ENCODE data around the gene MAD1L1.

Gene MAD1L1

DNA sequence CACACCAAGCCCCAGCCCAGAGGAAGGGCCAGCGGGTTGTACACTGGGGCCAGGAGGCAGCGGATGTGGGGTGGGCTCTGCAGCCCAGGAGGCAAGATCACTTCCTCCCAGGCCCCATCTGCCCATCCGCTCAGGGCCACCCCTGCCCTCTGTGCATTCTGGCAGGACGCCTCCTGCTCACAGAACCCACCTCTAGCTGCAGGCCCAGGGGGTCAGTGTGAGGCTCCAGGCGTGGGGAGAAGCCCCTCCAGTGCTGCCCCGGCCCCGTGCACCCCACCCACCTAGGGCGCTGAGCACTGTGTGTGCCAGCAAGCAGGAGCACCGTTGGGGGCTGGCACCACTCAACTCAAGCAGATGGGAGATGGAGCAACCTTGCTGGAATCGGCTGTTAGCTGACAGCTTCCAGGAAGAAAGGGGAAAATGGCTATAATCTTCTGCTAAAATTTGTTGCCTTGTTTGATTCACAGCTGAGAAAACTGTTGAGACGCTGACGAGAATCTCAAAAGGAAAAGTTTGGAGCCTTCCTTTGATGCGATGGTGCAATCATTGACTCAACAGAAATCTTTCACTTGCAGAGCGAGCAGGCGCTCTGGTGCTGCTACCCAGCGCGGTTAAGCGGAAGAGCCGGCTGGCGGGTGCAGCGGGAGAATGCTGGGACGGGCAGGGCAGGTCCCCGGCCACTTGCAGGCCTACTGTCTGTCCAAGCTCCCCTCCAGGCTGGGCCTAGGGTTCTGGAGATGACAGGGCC is 286.5 kb downstream of the MAD1L1 start:
- DNase-seq: no peak

DNA sequence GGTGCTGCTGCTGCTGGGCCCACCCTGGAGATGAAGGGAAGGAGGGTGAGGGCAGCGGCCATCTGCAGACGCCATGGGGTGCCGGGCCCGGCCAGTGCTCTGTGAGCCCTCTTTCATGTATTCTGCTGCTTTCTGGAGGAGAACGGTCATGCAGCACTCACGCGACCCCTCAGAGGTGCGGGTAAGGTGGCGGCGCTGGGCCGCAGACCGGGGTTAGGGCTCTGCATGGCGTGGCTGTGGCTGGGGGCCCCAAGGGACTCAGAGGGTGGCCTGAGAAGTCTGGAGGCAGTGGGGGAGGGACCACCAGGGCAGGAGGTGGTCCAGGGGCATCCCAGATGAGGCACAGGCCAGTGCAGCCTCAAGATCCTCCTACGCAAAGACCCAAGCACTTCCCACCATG is 287.2 kb downstream of the MAD1L1 start:
- DNase-seq: no peak

DNA sequence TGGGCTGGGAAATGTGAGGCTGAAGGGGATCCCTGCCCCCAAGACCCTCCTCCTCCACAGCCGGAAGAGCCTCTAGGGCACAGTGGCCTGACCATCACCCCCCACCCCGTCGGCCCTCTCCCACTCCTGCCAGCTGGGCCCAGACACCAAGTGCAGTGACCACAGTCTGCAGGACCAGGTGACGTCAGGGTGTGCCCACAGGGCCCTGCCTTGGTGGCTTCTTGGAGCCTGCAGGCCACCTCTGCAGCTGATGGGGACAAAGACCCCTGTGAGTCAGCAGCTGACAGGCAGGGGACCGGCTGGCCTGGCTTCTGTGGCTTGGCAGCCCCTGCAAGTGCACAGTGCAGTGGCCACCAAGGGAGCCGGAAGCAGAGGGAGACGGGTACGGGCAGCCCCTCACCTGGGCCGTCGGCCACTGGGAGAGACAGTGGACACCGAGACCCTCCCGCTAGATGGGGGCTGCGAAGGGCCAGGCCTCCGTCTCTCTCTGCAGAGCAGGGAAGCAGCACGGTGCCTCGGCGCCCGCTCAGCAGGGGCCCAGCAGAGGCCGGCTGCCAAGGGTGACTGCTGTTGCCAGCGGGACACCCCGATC is 288.0 kb downstream of the MAD1L1 start:
- DNase-seq: no peak

- peak; percentile 37 for DNase-seq
Measured at GRCh38 chr7:1943933-1944618, 288.7 kb downstream of the MAD1L1 start.

DNA sequence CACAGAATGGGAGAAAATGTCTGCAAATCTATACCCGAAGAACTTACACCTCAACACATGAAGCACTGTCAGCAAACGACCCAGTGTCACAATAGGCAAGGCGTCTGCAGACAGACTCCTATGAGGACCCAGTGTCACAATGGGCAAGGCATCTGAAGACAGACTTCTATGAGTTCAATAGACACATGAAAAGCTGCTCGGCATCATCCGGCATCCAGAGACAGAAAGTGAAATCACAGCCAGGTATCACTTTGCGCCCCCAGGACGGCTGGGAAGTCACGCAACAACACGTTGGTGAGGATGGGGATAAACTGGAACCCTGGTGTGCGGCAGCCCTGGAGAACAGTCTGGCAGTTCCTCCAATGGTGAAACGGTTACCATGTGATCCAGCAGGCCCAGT is 289.4 kb downstream of the MAD1L1 start:
- no peak for DNase-seq

DNA sequence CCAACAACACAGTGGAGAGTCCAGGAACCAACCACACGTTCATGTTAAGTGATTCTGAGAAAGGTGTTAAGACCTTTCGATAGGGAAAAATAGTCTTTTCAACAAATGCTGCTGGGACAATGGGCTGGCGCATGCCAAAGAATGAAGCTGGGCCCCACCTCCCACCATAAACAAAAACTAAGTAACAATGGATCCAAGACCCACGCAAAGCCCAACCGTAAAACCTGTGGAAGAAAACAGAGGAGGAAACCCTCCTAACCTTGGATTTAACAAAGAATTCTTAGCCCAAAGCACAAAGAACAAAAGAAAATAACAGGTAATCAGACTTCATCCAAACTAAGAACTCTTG is 289.8 kb downstream of the MAD1L1 start:
- no peak for DNase-seq

- no peak for DNase-seq
Measured at GRCh38 chr7:1942243-1942940, 290.4 kb downstream of the MAD1L1 start.

DNA sequence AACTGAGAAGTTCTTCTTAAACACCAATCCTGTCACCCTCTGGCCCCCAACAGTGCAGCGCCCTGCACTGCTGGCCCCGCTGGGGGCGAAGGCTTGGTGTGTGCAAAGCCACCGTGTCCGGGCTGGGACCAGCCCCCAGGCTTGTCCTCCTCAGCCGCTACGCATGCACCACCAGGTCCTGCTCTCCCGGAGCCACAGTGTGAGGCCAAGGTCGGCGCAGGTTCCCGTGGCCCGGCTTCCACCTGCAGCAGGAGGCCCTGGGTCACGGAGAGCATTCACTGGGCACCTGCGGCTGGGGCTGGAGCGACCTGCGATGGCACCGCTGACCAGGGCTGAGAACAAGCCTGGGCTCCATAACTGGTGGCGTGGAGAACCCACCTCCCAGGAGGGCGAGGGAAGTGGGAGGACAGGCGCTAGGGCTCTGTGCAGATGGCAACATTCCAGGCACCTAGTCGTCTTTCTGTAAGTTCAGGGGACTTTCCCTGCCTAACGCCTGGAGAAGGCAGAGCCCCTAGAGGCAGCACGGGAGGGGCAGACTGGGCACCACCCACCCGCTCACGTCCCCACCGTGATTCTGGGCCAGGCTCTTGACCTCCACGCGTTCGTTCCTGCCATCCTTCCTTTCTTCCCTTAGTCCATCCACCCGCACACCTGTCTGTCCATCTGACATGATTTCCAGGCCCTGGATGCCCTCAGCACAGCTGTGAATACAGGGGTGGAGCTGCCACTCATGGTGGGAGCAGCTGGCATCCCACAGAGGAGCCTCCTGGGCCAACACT is 291.1 kb downstream of the MAD1L1 start:
- DNase-seq: no peak

GRCh38 chr7:1940863-1941262 is 291.9 kb downstream of the MAD1L1 start:
- no peak for DNase-seq

DNA sequence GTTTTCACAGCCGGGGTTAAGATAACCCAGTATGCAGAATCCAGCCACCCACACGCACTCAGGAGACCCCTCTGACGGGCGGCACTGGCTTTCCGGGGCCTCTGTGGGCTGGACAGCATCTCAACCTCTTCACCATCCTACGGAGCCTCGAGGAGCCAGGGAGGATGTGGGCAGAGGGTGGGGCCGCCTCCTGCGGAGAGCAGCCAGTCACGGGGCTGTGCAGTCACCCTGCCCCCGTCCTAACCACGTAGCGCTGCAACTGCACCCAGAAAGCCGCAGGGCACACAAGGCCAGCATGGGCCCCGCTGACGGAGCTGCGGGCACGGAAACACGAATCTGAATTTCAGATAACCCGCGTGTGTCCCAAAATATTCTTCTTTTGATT is 292.4 kb downstream of the MAD1L1 start:
- no peak for DNase-seq

- DNase-seq: no peak
Measured at GRCh38 chr7:1939434-1940401, 293.0 kb downstream of the MAD1L1 start.

- no peak for DNase-seq
Measured at GRCh38 chr7:1938788-1939433, 293.8 kb downstream of the MAD1L1 start.

- no peak for DNase-seq
Measured at GRCh38 chr7:1937252-1937605, 295.5 kb downstream of the MAD1L1 start.

DNA sequence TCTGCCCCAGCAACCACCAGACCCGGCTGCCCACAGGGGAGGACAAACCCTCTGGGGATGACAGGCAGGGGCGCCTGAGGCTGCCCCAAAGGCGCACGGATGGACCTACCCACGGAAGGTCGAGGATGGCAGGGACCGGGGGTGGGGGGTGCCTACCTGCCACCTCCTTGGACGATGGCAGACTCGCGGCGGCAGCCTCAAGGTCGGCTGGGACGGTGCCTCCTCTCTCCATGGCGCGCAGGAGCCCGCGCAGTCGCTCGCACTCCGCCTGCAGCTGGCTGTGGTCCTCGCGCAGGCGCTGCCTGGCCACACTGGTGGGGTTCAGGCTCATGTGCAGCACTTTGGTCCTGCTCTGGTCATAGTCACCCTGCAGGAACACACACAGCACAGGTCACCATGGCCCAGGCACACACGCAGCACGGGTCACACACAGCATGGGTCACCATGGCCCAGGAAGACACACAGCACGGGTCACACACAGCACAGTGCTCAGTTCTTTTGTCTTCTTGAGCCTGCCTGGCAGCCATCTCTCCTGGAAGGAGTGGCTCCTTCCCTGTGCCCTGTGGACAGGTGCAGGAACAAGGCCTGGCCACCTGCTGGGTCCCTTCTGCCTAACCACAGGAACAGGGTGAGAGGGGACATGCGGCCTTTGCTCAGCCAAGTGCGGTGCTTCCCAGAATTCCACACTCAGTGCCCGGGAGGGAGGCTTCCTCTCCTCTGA is 296.1 kb downstream of the MAD1L1 start:
- peak; percentile 49 for DNase-seq

DNA sequence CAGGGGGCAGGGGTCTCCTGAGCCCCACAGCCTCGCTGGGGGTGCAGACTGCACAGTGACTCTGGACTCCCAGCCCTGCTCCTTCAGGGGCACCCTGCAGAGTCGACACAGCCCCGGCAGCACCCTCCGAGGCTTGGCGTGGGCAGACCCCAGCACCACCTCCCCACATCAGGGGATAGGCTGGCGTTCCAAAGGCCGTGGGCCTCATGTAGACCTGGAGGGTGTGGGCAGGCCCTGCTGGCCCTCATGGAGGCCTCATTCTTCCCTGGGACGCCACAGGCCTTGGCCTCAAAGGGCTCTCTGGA is 296.8 kb downstream of the MAD1L1 start:
- no peak for DNase-seq

DNA sequence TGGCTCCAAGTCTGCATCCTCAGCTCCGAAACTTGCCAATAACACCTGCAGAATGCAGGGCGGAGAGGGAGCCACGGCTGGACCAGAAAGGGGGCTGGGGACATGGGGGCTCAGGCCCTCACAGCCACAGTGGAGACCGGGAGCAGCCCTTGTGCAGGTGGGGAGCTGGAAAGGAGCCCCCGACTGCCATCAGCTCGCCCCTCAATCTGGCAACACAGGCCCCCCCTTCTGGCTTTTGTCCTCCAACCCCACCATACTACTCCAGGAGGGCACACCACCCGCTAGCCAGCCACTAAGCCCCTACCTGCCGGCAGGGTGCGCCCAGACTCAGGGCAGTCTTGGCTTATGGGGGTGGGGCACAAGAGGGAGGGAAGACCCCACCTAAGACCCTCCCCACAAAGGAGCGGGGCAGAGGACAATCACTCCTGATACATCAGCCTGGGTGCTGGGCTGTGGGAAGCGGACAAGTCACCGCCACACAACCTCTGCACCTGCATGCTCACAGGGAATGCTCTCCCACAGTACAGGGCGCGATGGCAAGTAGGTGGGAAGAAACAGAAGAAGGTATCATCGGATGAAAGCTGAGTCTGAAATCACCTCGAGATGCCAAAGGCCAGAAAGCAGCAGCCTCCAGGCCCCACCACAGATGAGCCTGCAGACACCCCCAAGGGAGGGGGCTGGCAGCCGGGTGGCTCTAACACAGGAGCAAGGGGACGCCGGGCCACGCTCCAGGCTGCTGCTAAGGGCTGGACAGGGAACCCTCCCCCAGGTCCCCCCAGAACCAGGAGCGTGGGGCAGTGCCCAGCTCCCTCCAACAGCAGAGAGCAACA is 297.4 kb downstream of the MAD1L1 start:
- DNase-seq: no peak

DNA sequence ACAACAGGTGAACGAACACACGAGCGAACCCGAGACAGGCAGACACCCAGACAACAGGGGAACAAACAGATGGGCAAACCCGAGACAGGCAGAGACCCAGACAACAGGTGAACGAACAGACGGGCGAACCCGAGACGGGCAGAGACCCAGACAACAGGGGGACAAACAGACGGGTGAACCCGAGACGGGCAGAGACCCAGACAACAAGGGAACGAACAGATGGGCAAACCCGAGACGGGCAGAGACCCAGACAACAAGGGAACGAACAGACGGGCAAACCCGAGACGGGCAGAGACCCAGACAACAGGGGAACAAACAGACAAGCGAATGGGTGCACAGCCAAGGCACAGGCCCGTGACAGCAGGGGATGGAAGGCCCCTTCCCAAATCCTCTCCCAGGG is 298.0 kb downstream of the MAD1L1 start:
- DNase-seq: no peak

- DNase-seq: no peak
Measured at GRCh38 chr7:1934017-1934416, 298.7 kb downstream of the MAD1L1 start.

GRCh38 chr7:1933066-1933750 is 299.5 kb downstream of the MAD1L1 start:
- DNase-seq: peak; percentile 28
